Measurements from ENCODE around the gene TGM2.

The TGM2 gene

DNA sequence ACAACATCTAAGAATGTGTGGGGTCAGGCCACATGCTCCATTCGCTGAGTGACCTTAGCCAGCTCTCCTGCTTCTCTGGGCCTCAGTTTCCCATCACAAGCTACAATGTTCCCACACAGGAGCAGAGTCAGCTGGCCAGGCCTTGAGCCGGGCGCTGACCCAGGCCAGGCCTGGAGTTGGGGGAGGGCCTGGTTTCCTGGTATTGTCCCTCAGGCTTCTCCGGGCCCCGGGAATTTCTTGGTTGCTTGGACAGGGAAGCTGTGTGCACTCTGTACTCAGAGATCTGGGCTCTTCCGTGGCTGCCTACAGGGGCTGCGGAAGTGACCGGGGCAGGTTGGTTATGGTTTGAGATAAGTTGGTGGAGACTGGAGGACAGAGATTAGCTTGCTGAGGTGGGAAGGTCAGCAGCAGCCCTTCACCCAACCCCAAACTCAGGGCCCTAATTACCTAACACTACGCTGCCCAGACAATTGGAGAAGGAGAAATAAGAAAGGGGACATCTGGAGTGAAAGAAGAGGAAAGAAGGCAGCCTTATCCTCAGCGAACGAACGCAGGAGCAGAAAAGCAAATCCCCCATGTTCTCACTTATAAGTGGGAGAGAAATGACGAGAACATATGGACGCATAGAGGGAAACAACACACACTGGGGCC, 6.2 kb downstream of the TGM2 start:
- no peak for DNase-seq

DNA sequence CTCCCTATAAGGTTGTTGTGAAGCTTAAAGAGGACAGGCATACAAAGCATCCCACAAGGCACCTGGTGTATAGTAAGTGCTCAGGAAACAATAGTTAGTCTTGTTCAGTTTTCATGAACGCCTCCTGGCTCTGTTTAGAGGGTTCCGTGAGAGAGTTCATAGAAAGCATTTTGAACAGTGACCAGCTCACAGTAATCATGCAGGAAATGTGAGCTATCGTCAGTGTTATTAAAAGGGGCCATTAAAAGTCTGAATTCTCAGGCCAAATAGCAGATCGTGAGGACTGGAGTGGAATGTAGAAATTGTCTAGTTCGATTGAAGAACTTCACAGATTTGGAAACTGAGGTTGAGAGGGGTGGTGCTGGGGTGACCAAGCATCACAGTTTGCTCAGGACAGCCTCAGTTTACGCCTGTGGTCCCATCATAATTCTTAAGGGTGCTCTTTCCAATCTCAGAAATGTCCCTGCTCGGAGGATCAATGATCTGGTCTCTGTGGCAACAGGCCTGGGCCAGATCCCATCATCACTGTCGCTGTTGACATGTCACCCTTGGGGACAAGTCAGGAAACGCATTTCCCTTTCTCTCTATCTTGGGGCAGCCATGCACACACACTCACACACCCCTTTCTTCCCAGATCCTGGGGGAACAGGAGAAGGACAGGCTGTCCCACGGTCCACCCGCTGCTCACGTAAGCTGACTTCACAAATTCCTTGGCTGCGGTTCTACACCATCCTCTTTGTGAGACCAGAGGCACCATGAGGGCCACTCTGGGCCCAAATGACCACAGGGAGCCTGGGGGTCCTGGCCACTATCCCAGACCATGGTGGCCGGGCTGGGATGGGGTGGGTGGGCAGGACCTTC, 7.2 kb downstream of the TGM2 start:
- no peak for DNase-seq

DNA sequence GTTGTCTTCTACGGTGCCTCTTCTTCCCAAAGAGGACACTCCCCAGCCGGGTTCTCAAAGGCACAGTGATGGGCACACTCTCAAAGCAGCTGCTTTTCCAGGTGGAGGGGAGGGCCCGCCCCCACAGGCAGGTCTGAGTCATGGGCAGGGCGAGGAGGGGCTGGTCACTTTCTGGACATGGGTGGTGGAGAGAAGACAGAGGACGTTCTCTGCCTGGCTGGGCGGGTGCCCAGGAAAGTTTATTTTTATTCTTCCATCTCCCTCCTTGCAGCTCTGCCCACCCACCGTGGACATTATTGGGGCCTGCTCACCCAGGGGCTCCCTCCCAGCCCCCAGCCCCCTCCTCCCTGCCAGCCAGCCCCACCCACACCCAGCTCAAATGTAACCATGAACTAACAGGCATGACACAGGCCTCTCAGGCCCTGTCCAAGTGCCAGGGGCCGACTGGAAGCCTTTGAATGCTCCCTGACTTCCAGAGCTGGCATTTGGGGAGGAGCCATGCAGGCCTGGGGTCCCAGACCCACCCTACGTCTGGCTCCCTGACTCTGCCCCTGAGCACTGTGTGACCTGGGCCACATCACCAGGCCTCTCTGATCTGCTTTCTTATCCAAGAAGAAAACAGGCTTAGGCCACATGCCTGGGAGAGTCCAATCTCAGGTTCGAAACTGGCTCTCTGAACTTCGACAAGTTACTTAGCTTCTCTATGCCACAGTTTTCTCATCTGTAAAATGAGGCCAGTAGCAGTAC, 8.0 kb downstream of the TGM2 start:
- DNase-seq, result no peak

DNA sequence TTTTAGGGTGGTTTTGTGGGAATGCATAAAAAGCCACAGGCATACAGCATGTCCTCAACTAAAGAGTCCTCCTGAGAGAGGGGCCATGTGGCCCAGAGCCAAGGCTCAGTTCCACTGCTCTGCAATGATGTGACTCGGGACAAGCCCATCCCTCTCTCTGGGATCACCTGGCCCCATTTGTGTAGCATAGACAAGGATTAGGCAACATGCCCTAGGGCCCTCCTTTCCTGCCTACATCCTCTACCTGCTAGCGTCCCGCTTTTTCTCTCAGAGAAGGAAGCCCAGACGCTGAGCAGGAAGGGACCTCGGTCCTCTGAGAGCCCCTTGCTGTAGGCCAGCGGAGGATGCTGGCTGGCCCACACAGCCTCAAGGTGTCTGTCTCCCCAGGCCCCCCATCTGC, 8.8 kb downstream of the TGM2 start:
- DNase-seq, result no peak

DNA sequence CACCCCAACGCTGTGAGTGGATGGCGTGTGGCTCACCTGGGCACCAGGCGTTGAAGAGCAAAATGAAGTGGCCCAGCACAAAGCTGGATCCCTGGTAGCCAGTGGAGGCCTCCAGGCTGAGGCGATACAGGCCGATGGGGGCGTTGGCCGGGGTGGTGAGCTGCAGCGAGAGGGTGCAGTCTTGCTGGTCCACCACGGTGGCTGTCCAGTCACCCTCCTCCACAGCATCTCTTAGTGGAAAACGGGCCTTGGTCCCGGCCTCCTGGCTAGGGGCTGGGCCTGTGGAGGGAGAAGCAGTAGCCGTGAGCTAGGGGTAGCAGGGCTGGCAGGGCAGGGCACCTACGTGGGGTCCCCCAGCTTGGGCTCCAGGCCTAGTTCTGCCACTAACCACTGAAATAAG, 9.3 kb downstream of the TGM2 start:
- no peak for DNase-seq

DNA sequence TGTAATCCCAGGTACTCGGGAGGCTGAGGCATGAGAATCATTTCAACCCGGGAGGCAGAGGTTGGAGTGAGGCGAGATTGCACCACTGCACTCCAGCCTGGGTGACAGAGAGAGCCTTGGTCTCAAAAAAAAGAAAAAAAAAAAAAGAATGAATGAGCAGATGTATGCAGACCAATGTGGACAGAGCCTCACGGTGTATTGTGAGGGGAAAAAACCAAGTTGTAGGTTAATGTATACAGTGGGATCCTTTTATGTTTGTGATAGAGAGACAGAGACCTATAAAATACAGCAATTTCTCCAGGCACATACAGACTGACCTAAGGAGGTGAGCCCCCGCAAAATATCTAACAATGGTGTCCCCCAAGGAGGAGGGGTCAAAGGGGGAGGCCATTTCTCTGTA, 11.7 kb downstream of the TGM2 start:
- no peak for DNase-seq

DNA sequence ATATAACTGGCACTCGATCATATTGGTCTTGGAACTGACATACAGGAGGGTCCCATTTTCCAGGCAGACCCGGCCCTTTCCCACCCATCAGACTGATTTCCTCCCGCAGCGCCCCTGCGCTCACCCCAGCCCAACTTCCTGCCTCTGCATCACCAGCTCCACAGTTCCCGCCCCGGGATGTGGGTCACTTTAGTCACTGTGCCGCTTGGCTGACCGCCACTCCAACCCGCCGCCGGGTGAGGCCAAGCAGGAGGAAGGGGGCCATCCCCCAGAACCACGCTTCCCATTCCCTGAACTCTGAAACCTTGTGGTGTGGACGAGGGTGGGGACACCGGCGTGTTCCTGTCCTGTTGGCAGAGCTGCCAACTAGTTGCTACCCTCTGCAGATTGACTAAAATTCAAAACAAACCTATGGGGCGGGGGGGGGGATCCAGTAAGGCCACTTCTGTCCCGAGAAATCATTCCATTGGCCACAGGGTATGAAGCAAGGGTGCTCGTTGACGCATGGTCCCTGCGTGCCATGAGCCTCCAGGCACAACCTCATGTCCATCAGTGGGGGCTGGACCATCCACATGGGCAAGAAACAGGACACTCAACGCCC, 12.3 kb downstream of the TGM2 start:
- DNase-seq, result no peak

DNA sequence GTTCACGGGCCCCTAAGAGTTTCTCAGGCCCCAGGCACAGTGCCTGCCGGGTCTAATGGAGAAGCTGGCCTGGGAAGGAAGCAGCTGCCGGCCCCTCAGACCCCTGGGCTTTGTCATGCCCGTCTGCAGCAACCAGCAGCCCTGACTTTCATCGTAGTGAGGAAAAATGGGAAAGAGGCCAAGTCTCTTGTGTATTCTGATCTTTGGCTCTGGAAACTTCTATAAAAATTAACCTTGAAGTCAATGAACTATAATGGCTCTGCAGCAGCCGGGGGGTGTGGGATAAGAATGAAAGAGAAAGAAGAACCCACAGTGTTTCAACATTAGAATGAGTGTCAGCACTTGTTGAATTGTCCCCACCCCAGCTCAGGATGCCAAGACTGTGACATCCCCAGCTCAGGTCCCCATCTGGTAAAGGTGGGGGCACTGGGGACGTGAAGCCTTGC, 12.9 kb downstream of the TGM2 start:
- no peak for DNase-seq

DNA sequence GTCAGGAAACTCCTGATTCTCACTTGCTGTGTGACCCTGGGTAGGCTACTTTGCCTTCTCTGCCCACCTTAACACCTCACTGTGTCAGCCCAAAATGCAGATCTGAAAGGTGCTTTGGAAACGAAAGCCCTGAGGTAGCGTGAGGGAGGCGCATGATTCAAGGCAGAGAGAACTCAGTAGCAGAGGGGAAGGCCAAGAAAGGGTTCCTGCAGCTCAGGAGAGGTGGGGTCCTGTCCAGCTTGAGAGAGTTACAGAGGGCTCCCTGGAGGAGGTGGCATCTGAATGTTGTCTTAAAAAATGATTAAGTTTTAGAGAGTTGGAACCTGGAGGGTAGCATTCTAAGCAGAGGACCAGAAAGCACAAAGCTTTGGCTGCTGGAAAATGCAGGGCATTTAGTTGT, 13.6 kb downstream of the TGM2 start:
- no peak for DNase-seq

DNA sequence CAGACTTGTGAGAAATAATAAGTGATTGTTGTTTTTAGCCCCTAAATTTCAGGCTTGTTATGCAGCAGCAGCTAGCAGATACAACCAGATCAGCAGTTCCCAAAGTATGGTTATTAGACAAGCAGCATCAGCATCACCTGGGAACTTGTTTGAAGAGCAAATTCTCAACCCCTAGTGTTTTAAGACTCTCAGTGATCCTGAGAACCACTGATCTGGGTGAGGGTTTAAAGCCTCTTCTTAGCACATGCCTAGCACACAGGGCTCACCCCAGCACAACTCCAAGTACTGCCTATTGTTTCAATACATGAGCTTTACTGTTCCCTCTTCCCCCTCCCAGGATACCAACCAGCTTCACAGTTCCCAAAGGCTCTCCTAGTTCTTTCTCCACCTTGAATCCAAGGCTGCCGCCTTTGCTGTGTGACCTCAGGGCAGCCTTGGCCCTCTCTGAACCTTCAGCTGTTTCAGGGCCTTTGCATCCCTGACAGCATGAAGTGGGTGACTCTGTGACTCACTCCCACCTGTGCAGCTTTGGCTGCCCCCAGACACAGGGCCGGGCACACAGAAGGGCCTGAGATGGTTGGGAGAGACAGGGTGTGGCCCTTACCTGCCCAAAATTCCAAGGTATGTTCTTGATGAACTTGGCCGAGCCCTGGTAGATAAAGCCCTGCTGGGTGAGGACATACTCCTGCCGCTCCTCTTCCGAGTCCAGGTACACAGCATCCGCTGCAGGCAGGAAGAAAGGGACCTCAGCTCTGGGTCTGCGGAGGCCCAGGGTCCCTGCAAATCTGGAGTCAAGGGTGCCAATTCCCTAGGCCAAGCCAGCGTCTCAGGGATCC, 14.5 kb downstream of the TGM2 start:
- DNase-seq, result no peak

DNA sequence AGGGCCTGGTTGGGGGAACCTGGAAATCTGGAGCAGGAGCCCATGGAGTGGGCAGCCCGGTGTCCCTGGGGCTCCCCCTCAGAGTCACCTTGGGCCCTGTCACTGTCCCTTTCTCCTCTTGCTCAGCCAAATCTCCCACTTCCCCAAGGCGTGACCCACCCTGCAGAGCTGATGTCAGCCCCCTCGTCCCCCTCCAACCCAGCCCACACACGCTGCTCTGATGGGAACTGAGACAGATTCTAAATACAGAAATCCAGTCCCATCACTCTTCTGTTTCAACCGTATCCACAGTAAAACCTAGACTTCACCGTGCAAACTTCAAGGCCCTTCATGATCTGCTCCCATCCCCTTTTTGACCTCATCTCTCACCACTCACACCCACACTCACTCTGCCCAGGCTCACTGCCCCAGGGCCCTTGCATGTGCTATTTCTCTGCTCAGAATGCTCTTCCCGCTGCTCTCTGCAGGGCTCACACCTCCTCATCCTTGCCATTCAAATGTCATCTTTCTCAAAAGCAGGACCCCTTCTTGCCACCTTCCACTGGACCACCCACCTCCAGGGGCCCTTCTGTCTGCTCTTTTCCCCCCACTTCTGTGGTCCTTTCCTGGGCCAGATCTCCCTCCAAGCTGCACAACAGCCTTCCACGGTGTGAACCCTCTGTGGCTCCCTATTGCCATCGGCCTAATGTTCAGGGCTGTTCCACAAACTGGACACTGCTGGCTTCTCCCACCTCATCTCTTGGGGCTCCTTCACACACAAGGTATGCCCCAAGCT, 16.6 kb downstream of the TGM2 start:
- DNase-seq, result no peak

DNA sequence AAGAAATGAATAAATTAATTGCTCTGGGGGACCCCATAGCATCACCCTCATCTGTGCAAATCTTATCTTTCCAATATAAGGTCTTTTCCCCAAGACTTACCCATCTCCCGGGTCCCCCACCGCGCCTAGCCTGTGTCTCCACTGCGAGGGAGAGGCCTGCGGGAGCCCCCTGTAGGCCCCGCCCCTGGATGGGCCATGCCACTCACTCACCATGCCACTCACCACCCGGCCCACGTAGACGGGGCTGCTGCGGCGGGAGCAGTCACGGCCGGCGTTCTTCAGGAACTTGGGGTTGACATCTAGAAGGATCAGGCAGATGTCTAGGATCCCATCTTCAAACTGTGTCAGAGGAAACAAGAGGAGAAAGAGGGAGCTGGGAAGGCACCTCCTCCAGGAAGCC, 17.3 kb downstream of the TGM2 start:
- no peak for DNase-seq

DNA sequence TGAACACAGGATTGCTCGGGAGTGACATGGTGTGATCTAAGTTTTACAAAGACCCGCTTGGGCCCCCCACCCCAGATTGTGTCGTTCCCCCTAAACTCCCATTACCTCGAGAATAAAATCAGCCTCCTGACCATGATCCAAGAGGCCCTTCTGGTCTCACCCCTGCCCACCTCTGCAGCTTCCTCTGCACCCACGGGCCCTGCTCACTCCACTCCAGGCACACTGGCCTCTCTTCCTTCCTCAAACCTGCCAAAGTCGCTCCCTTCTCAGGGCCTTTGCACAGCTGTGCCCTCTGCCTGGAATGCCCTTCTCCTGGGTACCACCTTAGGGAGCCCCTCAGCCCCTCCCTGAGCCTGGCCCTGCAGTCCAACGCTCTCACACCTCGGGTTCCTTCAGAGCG, 17.9 kb downstream of the TGM2 start:
- DNase-seq, result no peak

DNA sequence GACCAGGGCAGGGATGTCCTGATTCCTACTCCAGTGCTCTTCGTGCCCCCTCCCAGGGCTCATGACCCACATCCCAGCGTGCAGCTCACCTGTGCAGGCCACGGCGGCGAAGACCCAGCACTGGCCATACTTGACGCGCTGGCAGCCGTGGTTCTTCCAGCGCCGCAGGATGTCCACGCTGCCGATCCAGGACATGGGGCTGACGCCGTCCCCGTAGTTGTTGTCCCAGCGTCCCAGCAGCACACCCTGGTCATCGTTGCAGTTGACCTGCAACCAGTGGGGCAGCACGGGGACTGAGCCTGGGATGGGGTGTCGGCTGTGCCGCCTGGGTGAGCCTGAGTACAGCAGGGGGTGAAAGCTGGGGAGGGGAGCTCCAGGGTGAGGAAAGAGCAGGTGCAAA, 18.4 kb downstream of the TGM2 start:
- no peak for DNase-seq

DNA sequence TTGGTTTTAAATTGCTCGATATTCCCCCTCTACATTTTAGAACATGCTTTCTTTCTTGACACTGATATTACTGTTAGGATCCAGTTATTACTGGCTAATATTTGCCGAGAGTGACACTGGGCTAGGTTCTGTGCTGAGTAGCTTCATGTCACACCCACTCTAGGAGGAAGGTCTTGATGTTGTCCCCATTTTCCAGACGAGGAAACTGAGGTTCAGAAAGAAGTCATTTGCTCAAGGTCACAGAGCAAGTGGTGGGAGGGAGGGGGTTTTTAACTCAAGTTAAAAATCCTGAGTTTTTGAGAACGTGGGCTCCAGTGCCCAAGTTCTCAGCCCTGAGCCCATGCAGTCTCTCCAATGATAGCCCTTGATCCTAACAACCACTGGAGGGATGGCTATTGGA, 18.9 kb downstream of the TGM2 start:
- no peak for DNase-seq

DNA sequence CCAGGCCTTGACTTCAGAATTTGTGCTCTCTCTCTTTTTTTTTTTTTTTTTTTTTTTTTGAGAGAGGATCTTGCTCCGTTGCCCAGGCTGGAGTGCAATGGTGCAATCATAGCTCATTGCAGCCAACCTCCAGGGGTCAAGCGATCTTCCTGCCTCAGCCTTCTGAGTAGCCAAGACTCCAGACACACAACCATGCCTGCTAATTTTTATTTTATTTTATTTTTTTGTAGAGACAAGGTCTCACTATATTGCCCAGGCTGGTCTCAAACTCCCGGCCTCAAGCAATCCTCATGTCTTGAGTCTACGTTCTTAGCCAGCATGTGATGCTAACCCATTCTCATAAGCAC, 19.4 kb downstream of the TGM2 start:
- DNase-seq, result no peak

DNA sequence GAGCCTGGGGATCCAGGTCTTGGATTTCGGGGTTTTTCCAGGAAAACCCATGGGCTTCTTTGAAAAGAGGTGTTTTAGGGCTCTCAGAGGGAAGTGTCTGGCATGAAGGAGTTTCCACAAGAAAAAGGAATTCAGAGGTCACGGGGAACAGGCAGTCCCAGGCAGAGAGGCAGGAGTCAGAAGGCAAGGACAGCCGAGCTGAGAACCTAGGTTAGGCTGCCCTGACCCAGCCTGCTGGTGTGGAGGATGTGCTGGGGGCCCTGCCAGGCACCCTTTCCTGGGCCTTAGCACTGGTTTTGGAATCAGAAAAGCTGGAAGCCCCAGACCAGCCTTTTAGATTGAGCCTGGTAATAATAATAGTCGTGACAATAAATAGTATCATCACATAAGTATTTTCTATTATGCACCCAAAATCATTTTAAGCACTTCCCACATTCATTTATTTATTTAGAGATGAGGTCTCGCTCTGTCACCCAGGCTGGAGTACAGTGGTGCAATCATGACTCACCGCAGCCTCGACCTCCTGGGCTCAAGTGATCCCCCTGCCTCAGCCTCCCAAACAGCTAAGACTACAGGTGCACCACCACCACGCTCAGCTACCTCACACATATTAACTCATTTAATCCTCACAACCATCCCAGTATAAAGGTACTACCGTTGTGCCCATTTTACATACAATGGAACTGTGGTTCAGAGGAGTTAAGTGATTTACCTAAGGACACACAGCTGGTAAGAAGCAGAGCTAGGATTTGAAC, 19.9 kb downstream of the TGM2 start:
- DNase-seq, result no peak

DNA sequence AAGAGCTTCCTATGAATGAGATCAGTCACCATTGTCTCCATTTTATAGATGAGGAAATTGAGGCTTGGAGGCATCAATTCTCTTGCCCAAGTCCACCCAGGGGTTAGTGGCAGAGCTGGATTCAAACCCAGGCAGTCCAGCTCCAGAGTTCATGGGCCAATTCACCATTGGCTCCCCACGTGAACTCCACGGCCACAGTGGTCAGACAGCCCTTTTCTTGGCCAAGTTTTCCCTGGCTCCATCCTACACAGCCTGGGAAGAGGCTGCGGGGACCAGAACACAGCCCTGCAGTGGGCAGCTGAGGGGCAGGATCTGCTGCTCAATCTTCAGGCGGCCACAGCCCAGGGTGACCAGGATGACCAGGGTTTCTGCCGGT, 20.5 kb downstream of the TGM2 start:
- no peak for DNase-seq

DNA sequence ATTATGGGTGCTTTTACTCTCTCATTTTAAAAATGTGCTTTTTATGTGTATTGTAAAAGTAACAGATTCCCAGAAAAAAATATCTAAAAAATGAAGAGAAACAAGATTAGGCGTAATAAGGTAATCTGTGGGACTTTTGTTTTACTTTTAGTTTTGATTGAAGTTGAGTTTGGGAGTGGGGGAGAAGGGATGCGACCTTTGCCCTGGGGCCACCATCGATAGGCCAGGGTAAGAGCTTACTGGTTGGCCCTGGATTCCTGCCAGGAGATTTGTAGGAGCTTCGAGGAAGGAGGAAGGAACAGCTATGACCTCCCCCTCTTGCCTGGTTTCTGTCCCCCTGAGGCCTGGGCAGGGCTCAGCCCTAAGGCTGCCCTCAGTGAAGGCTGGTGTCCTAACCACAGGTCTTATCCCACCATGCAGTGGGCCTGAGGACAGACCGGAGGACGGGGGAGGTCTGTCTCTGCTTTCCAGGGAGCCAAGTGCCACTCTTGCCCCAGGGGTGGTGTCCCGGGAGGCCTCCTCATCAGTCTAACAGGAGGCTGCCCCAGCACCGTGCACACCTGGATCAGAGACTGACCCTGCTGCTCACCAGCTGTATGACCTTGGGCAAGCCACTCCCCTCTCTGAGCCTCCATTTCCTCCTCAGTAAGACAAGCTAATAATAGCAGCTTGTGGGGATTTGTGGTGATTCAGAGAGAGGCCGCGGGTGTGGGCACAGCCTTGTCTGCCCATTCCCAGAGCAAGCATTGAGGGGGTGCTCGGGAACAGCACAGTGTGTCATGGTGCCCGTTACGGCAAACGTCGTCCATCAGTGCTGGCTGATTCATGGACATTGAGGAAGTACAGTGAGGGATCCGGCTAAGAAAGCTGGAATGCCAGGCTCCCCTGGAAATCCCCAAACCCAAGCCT, 21.2 kb downstream of the TGM2 start:
- no peak for DNase-seq

DNA sequence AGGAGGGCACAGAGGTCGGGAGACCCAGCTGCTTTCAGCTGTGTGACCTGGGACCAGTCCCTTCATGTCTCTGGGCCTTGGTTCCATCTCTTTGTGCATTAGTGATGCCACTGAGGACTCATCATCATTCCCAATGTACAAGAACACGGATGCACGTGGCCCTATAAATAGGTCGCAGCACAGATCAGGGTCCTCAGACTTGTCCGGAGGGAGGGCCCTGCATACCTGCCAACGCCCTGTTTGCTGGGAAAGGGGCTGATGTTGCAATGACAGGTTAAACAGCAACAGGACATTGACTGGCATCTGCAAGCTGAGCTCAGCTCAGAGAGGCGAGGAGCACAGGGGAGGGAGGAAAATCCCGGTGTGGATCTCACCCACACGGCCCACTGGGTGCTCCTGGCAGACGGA, 21.8 kb downstream of the TGM2 start:
- no peak for DNase-seq

Data from NCI-H146 (cell line).